Measurements from ENCODE around the gene GRAMD2A.

Gene GRAMD2A

GRCh38 chr15:72207558-72208085, 10.0 kb upstream of the GRAMD2A start:
- H3K4me3 ChIP-seq (ENCODE audit: low read depth in 1 of 2, low read length in 1 of 2): no peak overlapping the region
- no peak for TF ChIP-seq CTCF (IDR thresholded peaks at IDR 0.05)
- H3K9me3 ChIP-seq: no peaks in the 10 kb centered on the region
- peak overlapping the region; percentile 15 for H3K27ac ChIP-seq
- H3K27me3 ChIP-seq: no peaks in the 10 kb centered on the region
- H3K4me1 ChIP-seq (ENCODE audit: control insufficient read depth in 1 of 2, insufficient read depth in 1 of 2, low read depth in 1 of 2, low read length in 1 of 2): no peaks in the 10 kb centered on the region
- H3K36me3 ChIP-seq: peaks cover 99% of the 10 kb centered on the region

- no peak overlapping the region for H3K27ac ChIP-seq
Measured at GRCh38 chr15:72206677-72207000, 9.1 kb upstream of the GRAMD2A start.

GRCh38 chr15:72205896-72206676, 8.5 kb upstream of the GRAMD2A start:
- TF ChIP-seq CTCF (IDR thresholded peaks at IDR 0.05): no peak
- Histone ChIP-seq H3K27ac (peak overlapping the region; percentile 9), H3K4me3 (ENCODE audit: low read depth in 1 of 2, low read length in 1 of 2) (no peak overlapping the region), H3K4me1 (ENCODE audit: control insufficient read depth in 1 of 2, insufficient read depth in 1 of 2, low read depth in 1 of 2, low read length in 1 of 2) (no peaks in the 10 kb centered on the region), H3K9me3 (no peaks in the 10 kb centered on the region), H3K36me3 (peaks cover 99% of the 10 kb centered on the region), H3K27me3 (no peaks in the 10 kb centered on the region)

More at GRCh38 chr15:72206677-72207000, 9.1 kb upstream of the GRAMD2A start:
- Histone ChIP-seq H3K4me3 (ENCODE audit: low read depth in 1 of 2, low read length in 1 of 2) (no peak overlapping the region), H3K36me3 (peaks cover 99% of the 10 kb centered on the region), H3K27me3 (no peaks in the 10 kb centered on the region), H3K9me3 (no peaks in the 10 kb centered on the region), H3K4me1 (ENCODE audit: control insufficient read depth in 1 of 2, insufficient read depth in 1 of 2, low read depth in 1 of 2, low read length in 1 of 2) (no peaks in the 10 kb centered on the region)
- no peak for TF ChIP-seq CTCF (IDR thresholded peaks at IDR 0.05)

- Histone ChIP-seq H3K27ac (no peak overlapping the region), H3K4me3 (ENCODE audit: low read depth in 1 of 2, low read length in 1 of 2) (no peak overlapping the region), H3K36me3 (peaks cover 99% of the 10 kb centered on the region), H3K27me3 (no peaks in the 10 kb centered on the region), H3K9me3 (no peaks in the 10 kb centered on the region), H3K4me1 (ENCODE audit: control insufficient read depth in 1 of 2, insufficient read depth in 1 of 2, low read depth in 1 of 2, low read length in 1 of 2) (no peaks in the 10 kb centered on the region)
- no peak for TF ChIP-seq CTCF (IDR thresholded peaks at IDR 0.05)
Measured at GRCh38 chr15:72205273-72205672, 7.7 kb upstream of the GRAMD2A start.

- TF ChIP-seq CTCF (IDR thresholded peaks at IDR 0.05): no peak
- peaks cover 100% of the 10 kb centered on the region for H3K36me3 ChIP-seq
- peaks cover 4% of the 10 kb centered on the region for H3K27me3 ChIP-seq
- no peak overlapping the region for H3K27ac ChIP-seq
- H3K9me3 ChIP-seq: no peaks in the 10 kb centered on the region
- H3K4me1 ChIP-seq (ENCODE audit: control insufficient read depth in 1 of 2, insufficient read depth in 1 of 2, low read depth in 1 of 2, low read length in 1 of 2): no peaks in the 10 kb centered on the region
- H3K4me3 ChIP-seq (ENCODE audit: low read depth in 1 of 2, low read length in 1 of 2): no peak overlapping the region
Measured at GRCh38 chr15:72203507-72203837, 5.9 kb upstream of the GRAMD2A start.

All from neutrophil (primary cell).